ENCODE results near the gene LYST.

DNA sequence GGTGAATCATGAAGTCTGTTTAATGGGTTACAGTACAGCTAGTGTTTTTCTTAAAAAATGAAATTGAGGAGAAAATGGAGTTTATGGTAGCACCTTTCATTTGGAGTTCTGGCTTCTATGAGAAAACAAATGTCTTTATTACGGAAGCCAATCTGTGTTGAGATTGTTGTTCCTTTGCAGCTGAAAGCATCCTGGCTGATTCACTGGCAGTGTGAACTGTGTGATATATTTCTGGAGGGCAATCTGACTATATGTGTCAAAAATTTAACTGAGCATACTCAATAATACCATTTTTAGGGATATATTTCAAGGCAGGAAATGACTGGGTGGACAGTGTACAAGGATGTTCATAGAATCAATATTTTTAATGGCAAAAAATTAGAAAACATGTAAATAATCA, 46.6 kb upstream of the LYST start:
- TF ChIP-seq, protein P1, sequence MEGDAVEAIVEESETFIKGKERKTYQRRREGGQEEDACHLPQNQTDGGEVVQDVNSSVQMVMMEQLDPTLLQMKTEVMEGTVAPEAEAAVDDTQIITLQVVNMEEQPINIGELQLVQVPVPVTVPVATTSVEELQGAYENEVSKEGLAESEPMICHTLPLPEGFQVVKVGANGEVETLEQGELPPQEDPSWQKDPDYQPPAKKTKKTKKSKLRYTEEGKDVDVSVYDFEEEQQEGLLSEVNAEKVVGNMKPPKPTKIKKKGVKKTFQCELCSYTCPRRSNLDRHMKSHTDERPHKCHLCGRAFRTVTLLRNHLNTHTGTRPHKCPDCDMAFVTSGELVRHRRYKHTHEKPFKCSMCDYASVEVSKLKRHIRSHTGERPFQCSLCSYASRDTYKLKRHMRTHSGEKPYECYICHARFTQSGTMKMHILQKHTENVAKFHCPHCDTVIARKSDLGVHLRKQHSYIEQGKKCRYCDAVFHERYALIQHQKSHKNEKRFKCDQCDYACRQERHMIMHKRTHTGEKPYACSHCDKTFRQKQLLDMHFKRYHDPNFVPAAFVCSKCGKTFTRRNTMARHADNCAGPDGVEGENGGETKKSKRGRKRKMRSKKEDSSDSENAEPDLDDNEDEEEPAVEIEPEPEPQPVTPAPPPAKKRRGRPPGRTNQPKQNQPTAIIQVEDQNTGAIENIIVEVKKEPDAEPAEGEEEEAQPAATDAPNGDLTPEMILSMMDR (IDR thresholded peaks at IDR 0.05; ENCODE audit: poor library complexity): no peak
- no peak for TF ChIP-seq EZH2 (IDR thresholded peaks at IDR 0.05; ENCODE audit: borderline replicate concordance)

All from hepatocyte (in vitro differentiated cells).